Endodermal cell (in vitro differentiated cells): ENCODE data around the gene IFIH1. TPM values are rescaled to one million over a fixed set of nuclear protein-coding genes. Genes with fewer than 3 reads are reported as not detected.
A peak's percentile ranks its signal among the peaks of the same experiment; 100 is the strongest.

Experiments
- DNase-seq: peaks from one replicate; pipeline ENCODE4 v3.0.0-alpha.2; 2017
- H3K27ac ChIP-seq: 2 replicates; pipeline ENCODE4 v1.5.1; 2013; ENCODE audit warnings: mild to moderate bottlenecking, low read depth, low read length, moderate library complexity
- H3K27me3 ChIP-seq: 2 replicates; pipeline ENCODE4 v1.6.1; 2013; ENCODE audit warnings: mild to moderate bottlenecking, low read length, moderate library complexity; ENCODE audit not compliant: insufficient read depth, control insufficient read depth, poor library complexity, severe bottlenecking
- H3K36me3 ChIP-seq: 2 replicates; pipeline ENCODE4 v1.7.0; 2013; ENCODE audit warnings: mild to moderate bottlenecking, low read length, moderate library complexity; ENCODE audit not compliant: control insufficient read depth, insufficient read depth
- H3K4me1 ChIP-seq: one replicate; pipeline ENCODE4 v1.7.0; 2013; ENCODE audit warnings: low read length; ENCODE audit not compliant: control insufficient read depth, insufficient read depth
- H3K4me3 ChIP-seq: 2 replicates; pipeline ENCODE4 v1.5.1; 2013; ENCODE audit warnings: mild to moderate bottlenecking, low read length, moderate library complexity
- H3K9ac ChIP-seq: 2 replicates; pipeline ENCODE4 v1.6.1; 2013; ENCODE audit warnings: mild to moderate bottlenecking, low read length, moderate library complexity; ENCODE audit not compliant: poor library complexity, severe bottlenecking; ENCODE audit errors: extremely low read depth
- H3K9me3 ChIP-seq: 2 replicates; pipeline ENCODE4 v1.6.1; 2013; ENCODE audit warnings: mild to moderate bottlenecking, low read length, moderate library complexity; ENCODE audit not compliant: control insufficient read depth
- H3K27ac Mint-ChIP-seq: 2 replicates; pipeline ENCODE4 v1.8.0; 2020; ENCODE audit warnings: mixed read lengths
- H3K27me3 Mint-ChIP-seq: 2 replicates; pipeline ENCODE4 v1.8.0; 2021; ENCODE audit warnings: mild to moderate bottlenecking, mixed read lengths; ENCODE audit not compliant: insufficient read depth
- H3K36me3 Mint-ChIP-seq: 2 replicates; pipeline ENCODE4 v1.8.0; 2020; ENCODE audit warnings: low read depth, mixed read lengths
- H3K4me1 Mint-ChIP-seq: 2 replicates; pipeline ENCODE4 v1.8.0; 2020; ENCODE audit warnings: mixed read lengths
- H3K4me3 Mint-ChIP-seq: 2 replicates; pipeline ENCODE4 v1.8.0; 2020; ENCODE audit warnings: mild to moderate bottlenecking, moderate library complexity, mixed read lengths
- H3K9me3 Mint-ChIP-seq: 2 replicates; pipeline ENCODE4 v1.8.0; 2020; ENCODE audit warnings: mild to moderate bottlenecking, mixed read lengths
- WGBS, 2 experiments: methylation state at CpG; one replicate each; pipeline versions ENCODE4 v1.1.5 to v1.1.7; 2013; ENCODE audit warnings: missing lambda C conversion rate in 2 of 2, mixed read lengths in 1 of 2; ENCODE audit not compliant: insufficient coverage in 1 of 2, insufficient read length in 1 of 2; 5-methylcytosine and 5-hydroxymethylcytosine counted together
- total RNA-seq, 2 donors: library from RNA; stranded (reverse); fragmentation: NEBNext Ultra II Directional in 1 of 2; extraction: Animal tissue kit (Norgen Biotek cat#: 25700) in 1 of 2; gene quantifications; 2 replicates in 1 of 2; 3 replicates in 1 of 2; pipeline ENCODE4 v1.2.1, GENCODE V29; 2021
- TF ChIP-seq, protein P1 (sequence below): fragments of 200-600 bp; sonication (generic); conservative IDR thresholded peaks from 2 replicates; pipeline ENCODE4 v1.5.0; 2021; ENCODE audit warnings: antibody characterized with exemption, mild to moderate bottlenecking

The IFIH1 gene
- total RNA-seq, 2 donors from 2014 or later = 0.13 to 0.15 TPM

- no peak overlapping the region for H3K27ac ChIP-seq
- Mint-ChIP-seq H3K27me3 (no peaks in the 10 kb centered on the region), H3K9me3 (peaks cover 6% of the 10 kb centered on the region), H3K4me3 (no peak overlapping the region), H3K36me3 (no peaks in the 10 kb centered on the region), H3K27ac (no peak overlapping the region), H3K4me1 (no peaks in the 10 kb centered on the region)
- TF ChIP-seq, protein P1, sequence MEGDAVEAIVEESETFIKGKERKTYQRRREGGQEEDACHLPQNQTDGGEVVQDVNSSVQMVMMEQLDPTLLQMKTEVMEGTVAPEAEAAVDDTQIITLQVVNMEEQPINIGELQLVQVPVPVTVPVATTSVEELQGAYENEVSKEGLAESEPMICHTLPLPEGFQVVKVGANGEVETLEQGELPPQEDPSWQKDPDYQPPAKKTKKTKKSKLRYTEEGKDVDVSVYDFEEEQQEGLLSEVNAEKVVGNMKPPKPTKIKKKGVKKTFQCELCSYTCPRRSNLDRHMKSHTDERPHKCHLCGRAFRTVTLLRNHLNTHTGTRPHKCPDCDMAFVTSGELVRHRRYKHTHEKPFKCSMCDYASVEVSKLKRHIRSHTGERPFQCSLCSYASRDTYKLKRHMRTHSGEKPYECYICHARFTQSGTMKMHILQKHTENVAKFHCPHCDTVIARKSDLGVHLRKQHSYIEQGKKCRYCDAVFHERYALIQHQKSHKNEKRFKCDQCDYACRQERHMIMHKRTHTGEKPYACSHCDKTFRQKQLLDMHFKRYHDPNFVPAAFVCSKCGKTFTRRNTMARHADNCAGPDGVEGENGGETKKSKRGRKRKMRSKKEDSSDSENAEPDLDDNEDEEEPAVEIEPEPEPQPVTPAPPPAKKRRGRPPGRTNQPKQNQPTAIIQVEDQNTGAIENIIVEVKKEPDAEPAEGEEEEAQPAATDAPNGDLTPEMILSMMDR = no peak
- no peaks in the 10 kb centered on the region for H3K9me3 ChIP-seq
- no peaks in the 10 kb centered on the region for H3K27me3 ChIP-seq
- WGBS, 2 experiments = 96 to 100% methylated on average over 1 of the region's 1 CpG
- DNase-seq = no peak
- H3K9ac ChIP-seq = no peak overlapping the region
- no peak overlapping the region for H3K4me3 ChIP-seq
- no peaks in the 10 kb centered on the region for H3K4me1 ChIP-seq
- H3K36me3 ChIP-seq = no peaks in the 10 kb centered on the region
Measured at GRCh38 chr2:162230761-162231160, 87.7 kb downstream of the IFIH1 start.

- H3K27ac ChIP-seq = no peak overlapping the region
- H3K4me3 ChIP-seq = no peak overlapping the region
- no peak for DNase-seq
- H3K4me3 Mint-ChIP-seq = no peak overlapping the region
- H3K36me3 ChIP-seq = no peaks in the 10 kb centered on the region
- H3K27me3 Mint-ChIP-seq = no peaks in the 10 kb centered on the region
- H3K27ac Mint-ChIP-seq = no peak overlapping the region
- no peaks in the 10 kb centered on the region for H3K4me1 Mint-ChIP-seq
- H3K9me3 ChIP-seq = no peaks in the 10 kb centered on the region
- no peaks in the 10 kb centered on the region for H3K27me3 ChIP-seq
- TF ChIP-seq, protein P1 = no peak
- no peaks in the 10 kb centered on the region for H3K36me3 Mint-ChIP-seq
- no peaks in the 10 kb centered on the region for H3K9me3 Mint-ChIP-seq
- no peak overlapping the region for H3K9ac ChIP-seq
- H3K4me1 ChIP-seq = no peaks in the 10 kb centered on the region
Measured at GRCh38 chr2:162226836-162227235, 91.6 kb downstream of the IFIH1 start.

DNA sequence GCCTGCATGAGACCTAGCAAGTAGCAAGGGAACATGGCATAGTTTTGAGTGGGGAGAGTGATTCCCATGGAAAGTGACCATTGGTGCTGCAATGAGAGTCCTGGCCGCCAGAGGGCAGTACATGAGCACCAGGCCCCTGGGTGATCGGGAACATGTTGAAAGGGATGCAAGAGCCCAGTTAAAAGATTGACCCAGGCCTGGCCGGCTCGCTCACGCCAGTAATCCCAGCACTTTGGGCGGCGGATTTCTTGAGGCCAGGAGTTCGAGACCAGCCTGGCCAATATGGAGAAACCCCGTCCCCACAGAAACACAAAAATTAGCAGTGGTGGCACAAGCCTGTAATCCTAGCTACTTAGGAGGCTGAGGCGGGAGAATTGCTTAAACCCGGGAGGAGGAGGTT is 97.4 kb downstream of the IFIH1 start:
- no peak overlapping the region for H3K4me3 ChIP-seq
- peak; percentile 93 for DNase-seq
- H3K27ac ChIP-seq = no peak overlapping the region
- Mint-ChIP-seq H3K4me3 (no peak overlapping the region), H3K9me3 (no peaks in the 10 kb centered on the region), H3K4me1 (no peaks in the 10 kb centered on the region), H3K36me3 (no peaks in the 10 kb centered on the region), H3K27ac (no peak overlapping the region), H3K27me3 (no peaks in the 10 kb centered on the region)
- no peaks in the 10 kb centered on the region for H3K36me3 ChIP-seq
- H3K27me3 ChIP-seq = no peaks in the 10 kb centered on the region
- TF ChIP-seq, protein P1 = peak; percentile 95
- H3K9me3 ChIP-seq = no peaks in the 10 kb centered on the region
- H3K9ac ChIP-seq = no peak overlapping the region
- WGBS, 2 experiments = 43 to 45% methylated on average over 11 of the region's 11 CpGs
- H3K4me1 ChIP-seq = no peaks in the 10 kb centered on the region
